Rectal smooth muscle tissue (tissue), 1 donor: Measurements from ENCODE around the gene SLC35E1.

Source experiments
- H3K27ac ChIP-seq: one replicate; pipeline ENCODE4 v1.7.0; 2013; ENCODE audit warnings: low read depth, low read length, inconsistent platforms
- H3K27me3 ChIP-seq: one replicate; pipeline ENCODE4 v1.7.0; 2013; ENCODE audit warnings: low read length; ENCODE audit not compliant: control insufficient read depth, insufficient read depth
- H3K36me3 ChIP-seq: one replicate; pipeline ENCODE4 v1.7.0; 2013; ENCODE audit warnings: low read length; ENCODE audit not compliant: control insufficient read depth, insufficient read depth
- H3K4me1 ChIP-seq: one replicate; pipeline ENCODE4 v1.7.0; 2013; ENCODE audit warnings: low read length; ENCODE audit not compliant: control insufficient read depth, insufficient read depth
- H3K4me3 ChIP-seq: one replicate; pipeline ENCODE4 v1.7.0; 2013; ENCODE audit warnings: low read length
- H3K9ac ChIP-seq: one replicate; pipeline ENCODE4 v1.7.0; 2013; ENCODE audit warnings: low read length

SLC35E1 gene

DNA sequence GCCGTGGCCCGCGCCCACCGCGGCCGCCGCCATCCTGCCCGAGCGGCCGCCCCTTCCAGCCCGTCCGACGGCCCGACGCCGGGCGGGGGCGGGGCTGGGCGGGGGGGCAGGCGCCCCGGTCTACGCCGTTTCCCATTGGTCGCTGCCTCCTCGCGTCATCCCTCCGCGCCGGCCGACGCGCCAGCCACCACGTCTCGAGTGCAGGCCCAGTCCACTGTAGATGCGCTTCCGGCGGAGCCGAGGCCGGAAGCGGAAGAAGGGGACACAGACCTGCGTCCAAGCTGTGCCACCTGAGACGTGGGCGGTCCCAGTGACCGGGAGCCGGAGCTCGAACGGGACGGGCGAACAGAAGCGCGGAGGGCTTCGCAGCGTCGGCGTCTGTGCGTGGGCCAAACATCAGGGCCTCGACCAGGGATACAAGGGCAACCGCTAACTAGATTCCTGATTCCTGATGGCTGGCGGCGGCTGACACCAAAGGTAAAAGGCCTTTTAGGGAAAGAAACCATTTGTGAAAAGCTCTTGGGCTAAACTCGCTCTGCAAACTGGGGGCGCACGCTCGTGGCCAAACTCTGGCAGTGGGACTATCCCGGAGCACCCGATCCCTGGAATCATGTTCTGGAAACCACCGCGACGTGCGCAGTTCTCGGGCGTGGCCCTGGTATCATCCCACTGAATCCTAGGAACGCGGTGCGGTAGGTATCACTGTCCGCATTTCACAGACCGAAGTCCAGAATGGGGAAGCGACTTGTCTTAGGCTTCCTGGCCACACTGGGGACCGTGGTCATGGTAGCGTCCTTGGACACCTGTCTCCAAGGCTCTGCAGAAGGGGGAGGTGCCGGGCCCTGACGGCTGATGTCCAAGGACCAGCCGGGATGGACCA lies at the start of gene SLC35E1:
SLC35E1 (minus strand) TSS at position 84 of the 880 bp plus-strand sequence; CDS start at position 33, 51 bp downstream.
- peak within 1 kb of the TSS; percentile 81 for H3K27ac ChIP-seq
- peak within 1 kb of the TSS; percentile 75 for H3K9ac ChIP-seq
- H3K4me1 ChIP-seq = peaks cover 15% of the 10 kb centered on the region
- H3K27me3 ChIP-seq = no peaks in the 10 kb centered on the region
- H3K36me3 ChIP-seq = peaks cover 19% of the 10 kb centered on the region
- H3K4me3 ChIP-seq = peak within 1 kb of the TSS; percentile 93

DNA sequence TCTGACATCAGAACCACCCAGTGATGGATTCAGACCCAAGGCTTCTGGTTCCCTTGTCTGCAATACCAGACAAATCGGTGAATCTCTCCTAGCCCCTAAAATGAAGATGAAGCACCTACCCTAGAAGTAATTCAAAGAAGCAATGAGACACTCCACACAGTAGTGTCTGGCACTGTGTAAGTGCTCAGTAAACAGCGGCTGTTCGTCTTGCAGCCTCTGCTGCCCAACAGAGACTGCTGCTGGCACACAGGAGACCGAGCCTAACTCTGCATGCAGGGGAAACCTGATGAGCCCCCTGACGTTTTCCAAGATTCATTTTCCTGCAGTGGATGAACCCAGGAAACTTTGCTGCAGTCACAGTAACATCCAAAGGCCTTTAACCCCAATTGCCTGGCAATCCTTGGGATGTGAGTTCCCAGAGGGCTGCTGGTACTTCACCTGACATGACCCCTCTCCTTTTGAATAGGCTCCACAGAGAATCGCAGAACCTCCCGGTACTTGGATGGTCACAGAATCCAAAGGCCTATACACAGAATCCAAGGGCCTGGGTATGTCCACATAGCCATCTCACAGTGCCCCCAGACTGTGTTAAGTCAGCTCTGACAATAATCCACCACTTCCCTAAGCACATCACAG lies 49.1 kb upstream of the SLC35E1 start:
- Histone ChIP-seq H3K9ac (no peak overlapping the region), H3K27me3 (no peaks in the 10 kb centered on the region), H3K4me3 (no peak overlapping the region), H3K36me3 (peaks cover 4% of the 10 kb centered on the region), H3K27ac (no peak overlapping the region), H3K4me1 (peaks cover 18% of the 10 kb centered on the region)

DNA sequence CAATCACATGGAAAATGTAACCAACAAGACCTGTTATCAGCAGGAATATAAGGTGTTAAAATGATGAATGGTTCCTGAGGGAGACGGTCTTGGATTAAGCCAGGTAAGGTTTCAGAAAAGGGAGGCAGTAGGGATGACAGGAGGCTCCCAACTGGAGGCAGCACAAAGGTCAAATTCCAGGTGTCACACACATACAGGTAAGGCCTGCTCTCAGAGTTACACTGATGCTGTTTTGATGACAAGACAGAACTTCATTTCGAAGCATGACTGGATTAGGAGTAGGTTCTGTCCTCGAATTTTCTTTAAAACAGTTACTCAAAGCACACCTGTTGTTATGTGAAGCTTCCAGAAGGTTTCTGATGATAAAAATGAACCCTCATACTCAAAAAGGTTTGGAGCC lies 48.4 kb upstream of the SLC35E1 start:
- no peak overlapping the region for H3K27ac ChIP-seq
- H3K9ac ChIP-seq = no peak overlapping the region
- H3K27me3 ChIP-seq = no peaks in the 10 kb centered on the region
- peaks cover 4% of the 10 kb centered on the region for H3K36me3 ChIP-seq
- H3K4me3 ChIP-seq = no peak overlapping the region
- H3K4me1 ChIP-seq = peaks cover 17% of the 10 kb centered on the region

DNA sequence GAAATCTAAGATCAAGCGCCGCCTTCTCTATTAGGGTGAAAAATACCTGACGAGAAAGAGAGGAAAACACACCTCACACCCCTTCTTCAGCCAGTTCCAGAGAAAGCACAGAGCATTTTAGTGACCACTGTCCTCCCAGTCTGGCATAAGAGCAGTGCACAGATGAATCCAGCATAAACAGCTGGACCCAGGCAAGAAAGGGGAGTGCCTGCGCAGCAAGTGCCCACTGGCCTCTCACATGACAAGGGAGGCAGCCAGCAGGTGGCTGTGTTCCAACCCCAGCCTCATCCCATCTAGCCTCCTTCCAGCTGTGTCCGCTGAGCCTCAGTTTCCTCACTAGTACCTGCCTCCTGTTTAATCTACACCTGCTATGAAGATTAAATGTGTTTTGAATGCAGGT lies 47.8 kb upstream of the SLC35E1 start:
- no peak overlapping the region for H3K4me3 ChIP-seq
- no peak overlapping the region for H3K9ac ChIP-seq
- H3K4me1 ChIP-seq = peaks cover 17% of the 10 kb centered on the region
- H3K27ac ChIP-seq = peak overlapping the region; percentile 10
- no peaks in the 10 kb centered on the region for H3K27me3 ChIP-seq
- peaks cover 4% of the 10 kb centered on the region for H3K36me3 ChIP-seq

DNA sequence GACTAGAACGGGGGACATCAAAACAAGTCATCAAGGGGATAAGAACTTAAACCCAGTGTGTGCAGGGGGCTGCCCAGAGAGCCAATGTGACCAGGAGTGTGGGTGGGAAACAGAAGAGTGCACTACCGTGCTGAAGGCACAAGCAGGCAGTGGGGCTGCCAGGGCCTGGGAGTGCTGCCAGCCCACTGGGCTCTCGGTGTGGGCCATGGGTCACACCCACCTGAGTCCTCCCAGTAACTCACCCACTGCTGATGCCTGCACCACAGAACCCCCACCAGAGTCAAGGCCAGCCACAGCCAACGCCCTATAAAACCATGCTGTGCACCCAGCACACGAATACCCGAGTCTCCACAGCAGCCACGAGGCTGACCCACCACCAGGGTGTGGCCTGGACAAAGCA lies 47.2 kb upstream of the SLC35E1 start:
- no peaks in the 10 kb centered on the region for H3K36me3 ChIP-seq
- peak overlapping the region; percentile 10 for H3K27ac ChIP-seq
- H3K4me1 ChIP-seq = peaks cover 17% of the 10 kb centered on the region
- no peaks in the 10 kb centered on the region for H3K27me3 ChIP-seq
- H3K4me3 ChIP-seq = no peak overlapping the region
- H3K9ac ChIP-seq = no peak overlapping the region

DNA sequence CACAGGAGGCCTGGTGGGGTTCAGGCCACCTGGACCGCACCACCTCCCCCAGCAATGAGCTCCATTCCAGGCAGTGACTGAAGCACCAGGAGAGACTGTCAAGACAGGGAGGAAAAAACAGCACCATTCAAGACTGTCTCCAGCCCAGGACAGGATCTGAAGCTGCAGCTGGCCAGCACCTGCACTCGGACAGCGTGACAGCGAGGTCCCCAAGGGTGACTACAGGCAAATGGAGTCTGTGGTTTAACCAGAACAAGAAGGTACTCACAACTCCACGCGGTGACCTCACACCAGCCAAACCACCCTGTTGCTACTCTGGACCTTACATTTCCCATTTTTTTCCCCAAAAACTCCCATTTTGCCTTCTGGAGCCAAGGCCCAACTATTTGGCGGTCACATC lies 46.0 kb upstream of the SLC35E1 start:
- Histone ChIP-seq H3K4me3 (no peak overlapping the region), H3K9ac (no peak overlapping the region), H3K4me1 (peaks cover 17% of the 10 kb centered on the region), H3K27ac (no peak overlapping the region), H3K36me3 (no peaks in the 10 kb centered on the region), H3K27me3 (no peaks in the 10 kb centered on the region)

DNA sequence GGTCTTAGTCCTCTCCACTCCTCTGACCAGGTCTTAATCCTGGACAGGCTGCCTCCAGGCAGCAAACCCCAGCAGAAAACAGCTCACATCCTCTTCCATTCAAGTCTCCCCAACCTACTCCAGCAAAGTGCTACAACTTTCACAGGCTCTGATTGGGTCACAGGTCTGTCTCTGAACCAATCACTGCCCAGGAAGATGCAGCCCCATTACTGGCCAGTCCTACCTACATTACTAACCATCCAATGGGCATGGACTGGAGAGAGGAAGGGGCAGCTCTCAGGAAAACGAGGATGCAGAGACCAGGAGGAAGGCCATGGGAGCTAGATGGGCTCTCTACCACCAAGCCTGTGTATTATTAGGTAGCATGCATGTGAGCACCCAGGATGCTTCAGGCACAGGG lies 43.6 kb upstream of the SLC35E1 start:
- Histone ChIP-seq H3K4me3 (no peak overlapping the region), H3K4me1 (peaks cover 18% of the 10 kb centered on the region), H3K27me3 (no peaks in the 10 kb centered on the region), H3K36me3 (no peaks in the 10 kb centered on the region), H3K9ac (no peak overlapping the region), H3K27ac (no peak overlapping the region)

DNA sequence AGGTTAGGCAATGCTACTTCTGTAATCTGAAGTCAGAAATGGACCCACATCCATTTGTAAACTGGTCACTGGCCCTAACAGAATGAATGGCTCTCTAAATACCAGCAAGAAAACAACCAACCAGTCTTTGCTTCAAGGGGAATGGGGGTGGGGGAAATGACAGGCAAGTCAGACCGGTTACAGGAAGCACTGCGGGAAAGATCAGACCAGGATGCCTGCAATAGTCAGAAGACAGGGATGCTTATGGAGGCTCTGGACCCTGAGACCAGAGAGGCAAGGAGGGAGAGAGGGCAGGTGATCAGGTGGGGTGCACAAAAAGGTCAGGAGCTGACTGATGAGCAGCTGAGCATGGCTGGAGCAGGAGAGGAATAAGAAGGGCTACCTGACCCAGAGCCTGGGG lies 42.7 kb upstream of the SLC35E1 start:
- Histone ChIP-seq H3K4me1 (peaks cover 13% of the 10 kb centered on the region), H3K36me3 (no peaks in the 10 kb centered on the region), H3K27me3 (no peaks in the 10 kb centered on the region), H3K9ac (no peak overlapping the region), H3K27ac (no peak overlapping the region), H3K4me3 (no peak overlapping the region)

DNA sequence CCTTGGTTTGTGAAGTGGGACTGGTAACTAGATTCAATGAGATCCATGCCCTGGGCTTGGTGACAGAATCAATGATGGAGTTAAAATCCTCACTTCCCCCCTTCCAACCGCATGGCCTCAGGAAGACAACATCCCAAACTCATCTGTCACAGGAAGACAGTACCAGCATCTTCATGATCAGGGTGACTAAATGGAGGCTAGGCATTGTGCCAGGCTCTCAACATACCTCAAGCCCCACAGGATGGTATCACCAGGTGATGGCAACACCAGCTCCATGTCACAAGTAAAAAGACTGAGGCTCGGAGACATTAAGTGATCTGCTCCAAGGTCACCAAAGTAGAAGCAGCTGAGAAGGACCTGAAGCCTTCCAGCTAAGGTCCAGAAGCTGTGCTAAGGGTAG lies 41.6 kb upstream of the SLC35E1 start:
- H3K4me3 ChIP-seq = no peak overlapping the region
- H3K27me3 ChIP-seq = no peaks in the 10 kb centered on the region
- no peak overlapping the region for H3K9ac ChIP-seq
- H3K36me3 ChIP-seq = no peaks in the 10 kb centered on the region
- H3K27ac ChIP-seq = no peak overlapping the region
- H3K4me1 ChIP-seq = peaks cover 8% of the 10 kb centered on the region

DNA sequence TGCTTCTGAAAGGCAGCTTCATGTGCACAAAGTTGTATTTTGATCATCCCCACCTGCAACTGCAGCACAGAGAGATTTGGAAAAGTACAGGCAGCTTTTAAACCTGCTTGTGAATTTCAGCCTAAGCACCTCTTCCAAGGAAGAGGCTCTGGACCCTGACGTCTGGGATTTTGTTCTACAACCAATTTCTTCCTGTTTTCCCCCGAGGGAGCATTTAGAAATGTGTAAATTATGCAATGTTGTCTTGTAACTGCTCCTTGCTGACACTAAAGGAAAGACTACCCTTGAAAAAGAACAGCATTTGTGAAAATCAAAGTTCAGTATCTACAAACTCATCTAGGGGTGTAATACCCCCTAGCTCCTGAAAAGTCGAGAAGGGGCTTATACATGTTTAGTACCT lies 40.4 kb upstream of the SLC35E1 start:
- no peaks in the 10 kb centered on the region for H3K27me3 ChIP-seq
- H3K9ac ChIP-seq = no peak overlapping the region
- no peaks in the 10 kb centered on the region for H3K36me3 ChIP-seq
- no peak overlapping the region for H3K4me3 ChIP-seq
- peaks cover 18% of the 10 kb centered on the region for H3K4me1 ChIP-seq
- no peak overlapping the region for H3K27ac ChIP-seq

DNA sequence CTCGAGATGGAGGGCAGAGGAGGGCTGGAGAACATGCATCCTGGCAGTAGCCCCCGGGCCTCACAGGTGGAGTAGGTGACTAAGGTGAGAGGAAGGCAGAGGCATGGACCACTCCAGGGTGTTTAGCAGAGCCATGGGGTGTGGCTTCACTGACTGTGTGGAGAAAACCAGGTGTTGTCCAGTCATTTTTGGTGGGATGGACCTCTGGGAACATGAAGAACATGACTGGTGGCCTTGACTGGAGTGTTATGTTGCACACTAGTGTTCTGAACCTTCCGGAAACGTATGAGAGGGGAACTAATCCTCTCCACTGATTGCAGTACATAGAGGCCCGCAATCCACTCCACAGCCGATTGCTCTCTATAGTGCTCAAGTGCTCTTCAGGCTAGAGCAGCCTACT lies 38.9 kb upstream of the SLC35E1 start:
- H3K36me3 ChIP-seq = peaks cover 4% of the 10 kb centered on the region
- H3K4me3 ChIP-seq = no peak overlapping the region
- H3K27ac ChIP-seq = no peak overlapping the region
- H3K27me3 ChIP-seq = no peaks in the 10 kb centered on the region
- H3K9ac ChIP-seq = no peak overlapping the region
- H3K4me1 ChIP-seq = peaks cover 18% of the 10 kb centered on the region

DNA sequence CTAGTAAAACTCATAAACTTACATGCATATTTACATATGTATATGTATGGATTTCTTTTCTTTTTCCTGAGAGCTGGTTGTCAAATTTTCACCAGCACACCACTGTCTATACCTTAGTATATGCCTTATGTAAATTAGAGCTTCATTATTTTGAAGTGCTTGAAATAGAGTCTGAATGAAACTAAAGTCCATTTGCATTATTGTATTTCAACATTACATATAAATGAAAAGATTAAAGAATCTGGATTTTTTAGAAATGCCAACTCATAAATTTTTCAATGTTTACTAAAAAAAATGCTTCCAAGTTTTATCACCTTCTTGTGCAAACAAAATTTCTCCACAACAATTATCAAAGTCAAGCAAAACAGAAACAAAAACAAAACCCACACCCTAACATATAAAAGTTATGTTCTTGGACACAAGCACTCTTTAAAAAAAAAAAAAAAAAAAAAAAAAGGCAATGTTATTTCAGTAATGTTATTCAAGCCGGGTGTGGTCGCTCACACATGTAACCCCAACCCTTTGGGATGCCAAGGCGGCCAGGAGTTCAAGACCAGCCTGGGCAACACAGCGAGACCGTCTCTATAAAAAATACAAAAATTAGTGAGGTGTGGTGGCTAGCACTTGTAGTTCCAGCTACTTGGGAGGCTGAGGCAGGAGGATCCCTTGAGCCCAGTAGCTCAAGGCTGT lies 37.4 kb upstream of the SLC35E1 start:
- peaks cover 4% of the 10 kb centered on the region for H3K36me3 ChIP-seq
- peak overlapping the region; percentile 4 for H3K27ac ChIP-seq
- no peak overlapping the region for H3K9ac ChIP-seq
- H3K4me3 ChIP-seq = no peak overlapping the region
- no peaks in the 10 kb centered on the region for H3K27me3 ChIP-seq
- H3K4me1 ChIP-seq = peaks cover 26% of the 10 kb centered on the region
